OCI-LY7 (cell line): Measurements from ENCODE around the gene ARVCF.

Source experiments
- CTCF ChIP-seq: fragments of 200-600 bp; sonication (generic); conservative IDR thresholded peaks from 2 replicates; pipeline ENCODE4 v1.5.1; 2014; ENCODE audit warnings: mild to moderate bottlenecking, antibody characterized with exemption, low read length, moderate library complexity, mixed read lengths
- EZH2phosphoT487 ChIP-seq: fragments of 200-600 bp; sonication (generic); IDR thresholded peaks from 2 replicates; pipeline ENCODE4 v1.6.1; 2018; ENCODE audit warnings: low read depth, borderline replicate concordance, mild to moderate bottlenecking, mixed run types, antibody characterized with exemption, low read length, moderate library complexity, mixed read lengths

GRCh38 chr22:20060700-20061480 is 44.3 kb upstream of the ARVCF start:
- TF ChIP-seq CTCF = peak; percentile 67
- no peak for TF ChIP-seq EZH2phosphoT487
